NCI-H82 treated with DMSO at 0.1 percent for 48 hours (cell line): ENCODE results near the gene OSBPL10.
A peak's percentile ranks its signal among the peaks of the same experiment; 100 is the strongest.
"Not testable (repeated sequence)": the region's sequence is repeated elsewhere in the genome, so short reads cannot be mapped to it uniquely, and the experiment has no call there.

ENCODE experiments used
- DNase-seq: peaks from one replicate; lab custom pipeline; 2025; ENCODE audit not compliant: unreplicated experiment; lab: John Stamatoyannopoulos, UW

Gene OSBPL10, protein sequence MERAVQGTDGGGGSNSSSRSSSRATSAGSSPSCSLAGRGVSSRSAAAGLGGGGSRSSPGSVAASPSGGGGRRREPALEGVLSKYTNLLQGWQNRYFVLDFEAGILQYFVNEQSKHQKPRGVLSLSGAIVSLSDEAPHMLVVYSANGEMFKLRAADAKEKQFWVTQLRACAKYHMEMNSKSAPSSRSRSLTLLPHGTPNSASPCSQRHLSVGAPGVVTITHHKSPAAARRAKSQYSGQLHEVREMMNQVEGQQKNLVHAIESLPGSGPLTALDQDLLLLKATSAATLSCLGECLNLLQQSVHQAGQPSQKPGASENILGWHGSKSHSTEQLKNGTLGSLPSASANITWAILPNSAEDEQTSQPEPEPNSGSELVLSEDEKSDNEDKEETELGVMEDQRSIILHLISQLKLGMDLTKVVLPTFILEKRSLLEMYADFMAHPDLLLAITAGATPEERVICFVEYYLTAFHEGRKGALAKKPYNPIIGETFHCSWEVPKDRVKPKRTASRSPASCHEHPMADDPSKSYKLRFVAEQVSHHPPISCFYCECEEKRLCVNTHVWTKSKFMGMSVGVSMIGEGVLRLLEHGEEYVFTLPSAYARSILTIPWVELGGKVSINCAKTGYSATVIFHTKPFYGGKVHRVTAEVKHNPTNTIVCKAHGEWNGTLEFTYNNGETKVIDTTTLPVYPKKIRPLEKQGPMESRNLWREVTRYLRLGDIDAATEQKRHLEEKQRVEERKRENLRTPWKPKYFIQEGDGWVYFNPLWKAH

DNA sequence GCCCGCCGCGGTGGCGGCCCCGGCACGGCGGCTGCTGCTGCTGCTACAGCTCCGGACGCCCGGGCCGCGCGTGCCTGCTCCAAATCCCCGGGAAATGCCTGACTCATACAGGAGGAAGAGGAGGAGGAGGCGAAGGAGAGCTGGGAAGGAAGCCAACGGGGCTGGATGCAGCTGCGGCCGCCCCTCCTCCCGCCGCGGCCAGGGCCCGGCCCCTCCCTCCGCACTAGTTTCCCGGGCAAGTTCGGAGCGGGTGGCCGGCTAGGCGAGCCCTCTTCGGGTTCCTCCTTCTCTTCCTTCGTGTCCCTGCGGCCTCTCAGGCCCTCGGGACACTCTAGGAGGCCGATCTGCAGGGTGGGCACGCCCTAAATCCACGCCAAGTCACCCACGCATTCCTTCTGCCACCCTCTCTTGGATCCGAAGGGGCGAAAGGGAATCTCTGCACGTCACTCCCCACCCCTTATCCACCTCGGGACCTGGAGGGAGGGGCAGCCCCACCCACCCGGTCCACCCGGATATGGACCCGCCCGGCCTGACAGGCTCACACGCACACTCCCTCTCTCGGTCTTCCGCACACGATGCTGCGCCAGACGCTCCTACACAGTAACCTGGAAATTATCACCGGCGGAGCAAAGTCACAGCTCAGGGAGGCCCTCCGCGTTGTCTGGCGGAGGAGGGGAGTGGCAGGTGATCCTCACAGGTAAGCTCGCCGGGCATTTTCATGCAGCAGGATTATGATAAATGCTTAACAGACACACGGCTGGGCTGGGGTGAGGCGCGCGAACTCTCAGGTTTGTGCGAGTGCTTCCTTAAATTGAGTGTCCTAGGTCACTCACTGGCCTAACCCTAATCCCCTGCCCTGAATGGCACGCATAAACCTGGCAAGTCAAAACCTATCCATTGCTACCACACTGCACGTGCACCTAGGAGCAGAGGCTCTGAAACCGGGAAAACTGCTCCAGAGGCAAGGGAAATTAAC, at the start of gene OSBPL10, which contains the start of gene ZNF860:
Gene OSBPL10, minus strand, starts transcription at position 57 of the 976 bp plus-strand sequence. CDS start 83 bp downstream, outside the sequence.
Gene ZNF860, plus strand, starts transcription at position 545 of the 976 bp plus-strand sequence. CDS start 7,330 bp downstream, outside the sequence.
- no peak for DNase-seq

DNA sequence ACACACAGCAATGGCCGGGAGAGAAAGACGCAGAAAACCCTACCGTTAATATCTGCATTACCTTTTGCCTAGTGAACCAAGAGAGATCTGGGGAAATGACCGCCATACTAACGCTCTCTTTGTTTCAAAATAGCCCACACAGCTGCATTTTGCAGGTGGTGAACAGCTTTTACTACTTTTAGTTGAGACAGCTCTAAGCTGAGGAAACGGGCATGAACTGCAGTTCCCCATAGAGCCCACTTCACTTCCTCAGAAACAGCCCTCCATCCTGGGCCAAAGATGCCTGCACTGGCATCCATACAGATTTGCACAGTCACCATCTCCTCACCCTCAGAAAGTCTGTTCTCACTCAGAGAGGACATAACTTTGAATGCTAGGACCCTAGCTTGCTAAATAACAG, 45.5 kb upstream of the OSBPL10 start:
- DNase-seq = no peak

DNA sequence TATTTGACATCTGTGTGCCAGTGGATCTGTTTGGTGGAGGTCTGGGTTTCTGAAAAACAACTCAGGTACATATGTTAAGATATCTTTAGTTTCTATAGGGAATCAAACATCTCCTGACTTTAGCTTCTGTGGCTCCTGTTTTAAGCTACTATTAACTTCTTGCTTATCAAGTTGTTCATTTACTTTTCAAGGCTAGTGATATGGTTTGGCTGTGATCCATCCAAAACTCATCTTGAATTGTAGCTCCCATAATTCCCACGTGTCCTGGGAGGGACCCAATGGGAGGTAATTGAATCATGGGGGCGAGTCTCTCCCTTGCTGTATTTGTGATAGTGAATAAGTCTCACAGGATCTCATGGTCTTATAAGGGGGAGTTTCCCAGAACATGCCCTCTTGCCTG, 41.9 kb upstream of the OSBPL10 start:
- no peak for DNase-seq

DNA sequence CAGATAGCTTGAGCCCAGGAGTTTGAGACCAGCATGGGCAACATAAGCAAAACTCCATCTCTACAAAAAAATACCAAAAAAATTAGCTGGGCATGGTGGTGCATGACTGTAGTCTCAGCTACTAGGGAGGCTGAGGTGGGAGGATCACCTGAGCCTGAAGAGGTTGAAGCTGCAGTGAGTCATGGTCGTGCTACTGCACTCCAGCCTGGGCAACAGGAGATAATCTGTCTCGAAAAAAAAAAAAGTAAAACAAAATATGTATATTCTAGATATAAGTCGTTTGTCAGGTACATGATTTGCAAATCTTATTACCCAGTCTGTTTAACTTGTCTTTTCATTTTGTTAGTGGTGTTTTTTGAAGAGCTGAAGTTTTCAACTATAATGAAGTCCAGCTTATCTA, 40.7 kb upstream of the OSBPL10 start:
- DNase-seq = no peak

DNA sequence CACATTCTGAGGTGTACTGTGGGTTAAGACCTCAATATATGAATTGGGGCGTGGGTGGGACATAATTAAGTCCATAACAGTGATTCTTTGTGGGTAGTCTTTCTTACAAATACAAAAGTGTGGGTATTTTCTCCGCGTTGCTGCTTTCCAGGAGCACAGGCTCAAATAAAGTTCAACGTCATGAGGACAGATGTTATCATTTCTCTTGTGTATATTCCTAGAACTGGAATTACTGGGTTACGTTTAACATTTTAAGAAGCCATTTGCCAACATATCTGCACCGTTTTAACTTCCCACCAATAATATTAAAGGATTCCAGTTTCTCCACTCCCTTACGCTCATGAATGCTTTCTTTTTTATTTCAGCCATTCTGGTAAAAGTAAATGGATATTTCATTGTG, 40.1 kb upstream of the OSBPL10 start:
- no peak for DNase-seq

DNA sequence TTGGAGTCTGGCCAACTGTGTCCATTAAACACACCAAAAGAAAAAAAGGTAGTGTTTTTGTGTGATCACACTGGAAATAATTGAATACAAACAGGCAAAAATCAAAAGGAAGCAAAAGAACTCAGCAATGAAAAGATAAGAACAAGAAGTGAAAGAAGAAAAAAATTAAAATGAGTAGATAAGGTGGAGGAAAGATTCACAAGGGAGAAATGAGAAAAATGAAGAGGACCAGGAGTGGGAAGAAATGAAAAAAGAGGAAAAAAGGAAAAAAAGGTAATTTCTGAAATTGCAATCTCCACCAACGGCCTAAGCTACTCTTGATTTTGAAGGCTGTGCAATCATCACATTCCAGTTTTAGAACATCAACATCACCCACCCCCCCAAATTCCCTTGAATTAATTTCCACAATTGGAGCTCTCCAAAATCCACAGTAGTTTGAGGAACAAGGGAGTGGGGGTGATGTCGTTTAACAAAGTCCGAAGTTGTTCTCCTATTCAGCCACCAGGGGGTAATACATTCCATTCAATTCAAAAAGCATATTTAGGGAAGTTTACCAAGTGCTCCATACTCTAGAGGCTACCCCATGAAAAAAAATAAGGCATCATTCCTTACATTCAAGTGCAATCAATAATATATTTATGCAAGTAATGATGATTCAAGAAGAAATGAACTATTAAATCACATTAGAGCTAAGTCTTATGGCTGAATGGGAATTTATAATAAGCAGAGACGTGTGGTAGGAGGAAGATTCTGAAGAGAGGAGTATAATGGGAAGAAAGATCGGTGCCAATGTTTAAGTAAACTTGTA, 37.9 kb upstream of the OSBPL10 start:
- peak; percentile 22 for DNase-seq

DNA sequence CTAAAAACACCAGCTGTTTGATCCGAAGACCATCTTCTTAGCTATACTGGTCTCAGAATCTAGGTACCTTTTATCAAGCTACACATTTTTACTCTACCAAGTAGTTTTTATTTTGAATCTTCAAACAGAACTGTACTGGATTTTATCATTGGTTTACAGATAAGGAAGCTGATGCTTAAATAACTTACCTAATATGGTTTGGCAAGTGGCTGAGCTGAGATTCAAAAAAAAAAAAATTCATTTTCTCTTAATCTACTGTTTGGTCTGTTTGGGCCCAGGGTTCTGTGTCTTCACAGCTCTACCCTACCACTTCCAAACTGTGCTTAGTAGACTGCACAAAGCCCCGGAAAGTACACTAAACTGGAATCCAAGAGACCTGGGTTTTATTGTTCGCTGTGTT, 36.2 kb upstream of the OSBPL10 start:
- no peak for DNase-seq

DNA sequence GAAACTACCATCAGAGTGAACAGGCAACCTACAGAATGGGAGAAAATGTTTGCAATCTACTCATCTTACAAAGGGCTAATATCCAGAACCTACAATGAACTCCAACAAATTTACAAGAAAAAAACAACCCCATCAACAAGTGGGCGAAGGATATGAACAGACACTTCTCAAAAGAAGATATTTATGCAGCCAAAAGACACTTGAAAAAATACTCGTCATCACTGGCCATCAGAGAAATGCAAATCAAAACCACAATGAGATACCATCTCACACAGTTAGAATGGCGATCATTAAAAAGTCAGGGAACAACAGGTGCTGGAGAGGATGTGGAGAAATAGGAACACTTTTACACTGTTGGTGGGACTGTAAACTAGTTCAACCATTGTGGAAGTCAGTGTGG, 34.6 kb upstream of the OSBPL10 start:
- not testable (repeated sequence) for DNase-seq

DNA sequence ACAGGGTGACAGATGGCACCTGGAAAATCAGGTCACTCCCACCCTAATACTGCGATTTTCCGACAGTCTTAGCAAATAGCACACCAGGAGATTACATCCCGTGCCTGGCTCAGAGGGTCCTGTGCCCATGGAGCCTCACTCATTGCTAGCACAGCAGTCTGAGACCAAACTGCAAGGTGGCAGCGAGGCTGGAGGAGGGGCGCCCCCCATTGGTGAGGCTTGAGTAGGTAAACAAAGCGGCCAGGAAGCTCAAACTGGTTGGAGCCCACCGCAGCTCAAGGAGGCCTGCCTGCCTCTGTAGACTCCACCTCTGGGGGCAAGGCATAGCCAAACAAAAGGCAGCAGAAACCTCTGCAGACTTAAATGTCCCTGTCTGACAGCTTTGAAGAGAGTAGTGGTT, 29.6 kb upstream of the OSBPL10 start:
- not testable (repeated sequence) for DNase-seq

DNA sequence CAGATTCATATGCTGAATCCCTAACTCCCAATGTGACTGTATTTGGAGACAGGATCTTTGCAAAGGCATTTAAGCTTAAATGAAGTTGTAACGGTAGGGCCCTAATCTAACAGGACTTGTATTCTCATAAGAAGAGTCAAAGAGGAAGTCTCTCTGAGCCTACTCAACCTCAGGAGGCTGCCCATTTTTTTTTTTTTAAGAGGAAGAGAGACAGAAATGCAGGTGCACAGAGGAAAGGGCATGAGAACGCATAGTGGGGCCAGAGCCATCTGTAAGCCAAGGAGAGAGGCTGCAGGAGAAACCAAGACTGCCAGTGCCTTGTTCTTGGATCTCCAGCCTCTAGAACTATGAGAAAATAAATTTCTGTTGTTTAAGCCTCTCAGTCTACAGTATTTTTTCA, 28.9 kb upstream of the OSBPL10 start:
- DNase-seq = no peak

DNA sequence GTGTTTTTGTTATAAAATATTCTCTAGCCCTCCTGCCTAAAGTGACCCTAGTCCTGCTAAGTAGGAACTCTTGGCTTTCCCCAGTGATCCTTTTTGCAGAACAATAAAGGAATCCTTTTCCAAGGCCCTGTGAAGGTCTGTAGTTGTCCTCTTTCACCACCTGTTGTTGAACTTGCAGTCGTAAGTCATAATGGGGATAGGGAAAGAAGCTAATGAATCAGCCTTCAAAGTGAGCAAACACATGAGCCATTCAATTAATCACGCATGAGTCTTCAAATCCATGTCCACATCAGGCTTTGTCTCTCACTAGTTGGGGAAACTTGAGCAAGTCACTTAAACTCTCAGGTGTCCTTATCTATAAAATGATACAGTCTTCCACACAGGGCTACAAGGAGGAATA, 28.0 kb upstream of the OSBPL10 start:
- no peak for DNase-seq

DNA sequence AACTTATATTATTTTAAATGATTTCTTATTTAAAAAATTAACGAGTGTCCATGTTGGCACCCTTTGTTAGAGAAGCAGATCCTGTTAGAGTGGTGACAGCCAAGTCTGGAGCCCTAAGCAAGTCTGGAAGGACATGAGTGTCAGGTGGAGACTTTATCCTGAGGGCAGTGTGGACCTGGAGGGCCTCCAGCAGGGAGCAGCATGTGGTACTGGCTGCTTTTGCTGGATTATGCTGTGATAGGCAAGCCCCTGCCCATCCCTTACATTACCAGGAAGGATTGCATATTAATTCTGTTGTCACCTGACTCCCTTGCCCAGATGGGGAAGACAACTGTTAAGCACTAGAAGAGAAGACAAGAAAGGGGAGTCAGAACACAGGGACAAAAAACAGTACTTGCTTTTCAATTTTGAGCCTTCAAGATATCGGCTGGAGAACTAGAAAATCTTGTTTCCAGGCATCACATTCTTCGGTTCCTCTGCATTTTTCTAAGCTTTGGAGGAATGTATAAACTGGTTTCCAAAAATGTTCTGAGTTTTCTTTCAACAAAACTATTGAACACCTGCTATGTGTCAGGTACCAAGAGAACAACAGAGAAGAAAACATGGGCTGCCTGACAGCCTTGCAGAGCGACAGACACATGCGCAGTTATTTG, 23.2 kb upstream of the OSBPL10 start:
- DNase-seq = no peak

DNA sequence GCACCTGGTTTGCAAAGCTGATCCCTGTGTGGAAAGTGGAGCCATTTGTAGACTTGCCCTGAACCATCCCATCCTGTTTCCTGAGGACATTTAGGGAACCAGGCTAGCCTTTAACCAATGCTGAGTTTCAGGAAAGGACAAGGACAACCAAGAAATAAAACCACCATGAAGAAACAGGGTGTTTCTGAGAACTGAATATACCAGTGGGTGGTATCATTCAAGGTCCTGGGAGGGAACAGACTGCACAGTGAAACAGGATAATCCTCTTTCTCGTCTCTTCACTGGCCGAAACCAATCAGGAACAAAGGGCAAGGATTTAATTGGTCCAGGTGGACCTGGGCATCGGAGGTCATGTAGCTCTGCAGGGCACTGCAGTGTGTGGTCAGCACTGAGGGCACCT, 22.3 kb upstream of the OSBPL10 start:
- DNase-seq = no peak

DNA sequence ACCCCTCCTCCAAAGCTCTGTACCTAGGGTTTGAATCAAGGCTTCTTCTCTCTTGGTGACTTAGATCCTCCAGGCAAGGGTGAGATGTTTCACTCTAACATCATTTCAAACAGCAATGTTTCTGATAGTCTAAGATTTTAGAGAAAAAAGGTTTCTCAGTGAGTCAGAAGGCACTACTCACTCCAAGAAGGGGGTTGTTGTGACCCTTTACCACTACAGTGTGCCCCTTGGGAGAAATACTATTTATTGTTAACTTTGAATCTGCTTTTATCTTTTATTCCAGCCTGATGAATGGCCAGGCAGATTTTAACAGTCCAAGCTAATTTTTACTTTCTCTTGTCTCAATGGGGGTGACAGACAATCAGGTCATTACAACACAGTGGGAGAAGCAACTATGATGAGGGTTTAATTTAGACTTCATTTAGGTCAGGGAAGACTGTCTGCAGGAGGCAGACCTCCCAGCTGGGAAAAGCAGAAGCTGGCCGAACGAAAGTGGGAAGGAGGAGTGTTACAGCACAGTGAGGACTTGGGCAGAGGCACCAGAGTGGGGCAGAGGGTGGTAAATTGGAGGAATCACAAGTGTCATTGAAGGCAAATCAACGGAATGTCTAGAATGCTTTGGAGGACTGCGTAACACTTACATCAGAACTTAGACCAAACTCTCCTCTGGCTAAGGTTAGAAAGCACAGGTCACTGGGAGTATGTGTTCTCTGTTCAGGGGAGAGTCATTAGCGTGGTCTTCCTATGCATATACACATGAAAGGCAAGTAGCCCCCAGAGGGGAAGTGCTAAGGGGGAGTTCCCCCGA, 21.7 kb upstream of the OSBPL10 start:
- DNase-seq = no peak

DNA sequence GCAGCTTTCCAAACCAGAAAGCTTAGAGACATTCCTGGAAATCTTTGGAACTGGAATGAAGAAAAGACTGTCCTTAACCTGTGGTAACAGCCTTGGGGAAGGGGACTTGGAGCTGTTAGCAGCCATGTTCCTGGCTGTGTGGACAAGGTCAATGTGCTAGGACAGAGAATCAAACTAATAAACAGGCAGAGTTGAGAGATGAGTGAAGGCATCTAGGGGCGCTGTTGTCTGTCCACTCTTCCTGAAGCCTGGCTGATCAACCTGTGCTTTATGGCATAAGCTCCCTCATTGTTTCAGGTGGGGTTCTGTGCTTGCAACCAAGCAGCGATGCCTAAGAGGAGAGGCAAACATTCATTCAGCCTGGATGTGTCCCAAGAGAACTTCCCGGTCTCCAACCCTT, 19.8 kb upstream of the OSBPL10 start:
- DNase-seq = no peak

DNA sequence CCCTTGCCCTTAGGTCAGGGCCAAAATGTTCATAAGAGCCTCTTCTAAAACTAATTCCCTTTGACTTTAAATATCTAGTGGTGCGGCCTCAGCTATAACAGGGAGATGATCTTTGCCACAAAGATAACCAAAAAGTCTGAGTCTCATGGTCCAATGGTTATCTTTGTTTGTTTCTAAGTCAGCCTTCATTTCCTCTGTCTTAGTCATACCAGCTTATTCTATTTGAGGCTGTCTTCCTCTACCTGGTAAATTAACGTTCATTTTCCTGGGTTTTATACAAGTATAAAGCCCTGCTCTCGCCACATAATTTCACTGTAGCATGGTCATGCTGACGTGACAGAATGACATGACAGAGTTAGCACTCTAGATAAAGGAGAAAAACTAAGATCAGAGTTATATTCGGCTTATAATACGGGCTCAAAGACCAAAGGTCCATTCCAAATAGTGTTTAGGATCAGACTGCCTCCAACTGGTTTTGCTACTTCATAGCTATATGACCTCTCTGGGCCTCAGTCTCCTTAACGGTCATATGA, 18.9 kb upstream of the OSBPL10 start:
- no peak for DNase-seq

DNA sequence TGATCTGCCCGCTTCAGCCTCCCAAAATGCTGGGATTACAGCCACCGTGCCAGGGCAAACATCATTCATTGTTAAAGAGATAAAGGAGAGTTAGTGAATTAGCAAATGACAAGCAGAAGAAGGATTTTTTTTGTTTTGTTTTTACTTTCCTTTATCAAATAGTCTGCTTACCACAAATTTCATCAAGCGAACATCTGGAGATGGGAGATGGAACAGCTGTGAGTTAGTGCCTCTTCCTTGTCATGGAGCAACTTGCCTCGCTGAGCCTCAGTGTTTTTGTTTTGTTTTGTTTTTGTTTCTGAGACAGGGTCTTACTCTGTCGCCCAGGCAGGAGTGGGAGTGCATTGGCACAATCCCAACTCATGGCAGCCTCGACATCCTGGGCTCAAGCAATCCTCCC, 16.4 kb upstream of the OSBPL10 start:
- no peak for DNase-seq

DNA sequence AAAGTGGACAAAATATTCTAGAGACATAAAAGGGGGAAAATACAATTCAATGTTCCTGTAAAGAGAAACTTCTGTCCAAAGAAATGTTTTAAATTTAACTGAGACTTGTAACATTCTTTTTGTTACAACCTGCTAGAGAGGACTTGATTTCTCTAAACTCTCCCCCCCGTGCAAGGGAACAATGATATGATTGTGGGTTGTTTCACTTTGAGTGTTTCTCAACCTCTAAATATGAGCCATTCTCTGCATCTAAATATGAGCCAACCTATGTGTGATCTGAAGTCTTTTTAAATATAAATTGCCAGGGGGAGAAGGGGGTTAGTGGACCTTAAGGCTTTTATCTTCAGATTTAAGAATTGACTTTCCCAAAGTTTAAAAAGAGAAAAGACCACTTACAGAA, 15.1 kb upstream of the OSBPL10 start:
- DNase-seq = no peak

DNA sequence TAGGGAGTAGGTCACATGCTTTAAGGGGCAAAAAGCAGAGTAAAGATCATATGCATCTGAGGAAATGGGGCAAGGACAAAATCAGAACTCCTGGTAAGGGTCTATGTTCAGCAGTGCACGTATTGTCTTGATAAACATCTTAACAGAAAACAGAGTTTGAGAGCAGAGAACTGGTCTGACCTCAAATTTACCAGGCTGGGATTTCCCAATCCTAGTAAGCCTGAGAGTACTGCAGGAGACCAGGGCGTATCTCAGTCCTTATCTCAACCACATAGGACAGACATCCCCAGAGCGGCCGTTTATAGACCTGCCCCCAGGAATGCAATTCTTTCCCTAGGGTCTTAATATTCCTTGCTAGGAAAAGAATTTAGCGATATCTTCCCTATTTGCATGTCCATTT, 14.0 kb upstream of the OSBPL10 start:
- not testable (repeated sequence) for DNase-seq
